ENCODE measurements around the gene ABI1.

DNA sequence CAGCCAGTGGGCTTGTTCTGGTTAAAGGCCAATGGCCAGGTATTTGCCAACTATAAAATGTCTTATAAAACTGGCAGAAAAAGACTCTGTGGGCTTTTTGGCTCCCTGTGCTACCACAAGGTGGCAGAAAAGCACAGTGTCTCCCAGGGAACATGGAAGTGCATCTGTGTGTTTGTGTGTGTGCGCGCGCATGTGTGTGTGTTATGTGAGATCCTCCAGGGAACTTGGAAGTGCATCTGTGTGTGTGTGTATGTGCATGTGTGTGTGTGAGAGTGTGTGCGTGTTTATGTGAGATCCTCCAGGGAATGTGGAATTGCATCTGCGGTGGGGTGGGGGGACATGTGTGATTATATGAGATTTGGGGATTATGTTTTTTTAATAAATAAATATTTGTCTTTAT, 30.2 kb upstream of the ABI1 start:
- no peak for TF ChIP-seq EZH2 (IDR thresholded peaks at IDR 0.05)
- TF ChIP-seq FOXP2 (optimal IDR thresholded peaks at IDR 0.05; ENCODE audit: control extremely low read depth, extremely low read length, insufficient read depth): no peak
- TF ChIP-seq POLR2AphosphoS5 (IDR thresholded peaks at IDR 0.05; ENCODE audit: borderline replicate concordance, low read depth, low read length): no peak

Measured in SK-N-MC (cell line).